Activated CD4-positive, CD25-positive, alpha-beta regulatory T cell treated with anti-CD3 and anti-CD28 coated beads, Interleukin-2, amount 50 U/mL, for 16 hours (primary cell): ENCODE results near the gene NAA80.
"Not testable (repeated sequence)": the region's sequence is repeated elsewhere in the genome, so short reads cannot be mapped to it uniquely, and the experiment has no call there.

Source experiments
- DNase-seq: peaks from one replicate; pipeline ENCODE4 v3.0.0-alpha.2; 2020; ENCODE audit warnings: low read depth, low spot score

Gene NAA80

GRCh38 chr3:50314816-50315215, 15.6 kb upstream of the NAA80 start:
- DNase-seq: no peak

GRCh38 chr3:50314342-50314741, 15.1 kb upstream of the NAA80 start:
- DNase-seq: no peak

GRCh38 chr3:50312041-50312440, 12.8 kb upstream of the NAA80 start:
- not testable (repeated sequence) for DNase-seq

- no peak for DNase-seq
Measured at GRCh38 chr3:50304601-50305000, 5.4 kb upstream of the NAA80 start.

GRCh38 chr3:50303013-50303815, 4.0 kb upstream of the NAA80 start, which contains the start of gene HYAL1:
HYAL1 (minus strand) TSS chr3:50303574; CDS start chr3:50302956, 618 bp downstream.
- DNase-seq: no peak

GRCh38 chr3:50302095-50303012, 3.1 kb upstream of the NAA80 start:
- no peak for DNase-seq

GRCh38 chr3:50300681-50301254, 1.6 kb upstream of the NAA80 start:
- DNase-seq: no peak

GRCh38 chr3:50299929-50300680, 900 bp upstream of the NAA80 start:
- no peak for DNase-seq

- DNase-seq: no peak
Measured at GRCh38 chr3:50299638-50299928, 378 bp upstream of the NAA80 start.

GRCh38 chr3:50297896-50298725, 1.1 kb downstream of the NAA80 start:
- no peak for DNase-seq

- DNase-seq: no peak
Measured at GRCh38 chr3:50297384-50297775, 1.8 kb downstream of the NAA80 start.

GRCh38 chr3:50296721-50297383, 2.4 kb downstream of the NAA80 start:
- DNase-seq: no peak

- no peak for DNase-seq
Measured at GRCh38 chr3:50295553-50296431, 3.4 kb downstream of the NAA80 start.

GRCh38 chr3:50294492-50295403, 4.5 kb downstream of the NAA80 start:
- DNase-seq: no peak

- DNase-seq: no peak
Measured at GRCh38 chr3:50294089-50294488, 5.1 kb downstream of the NAA80 start.

- no peak for DNase-seq
Measured at GRCh38 chr3:50293079-50293801, 6.0 kb downstream of the NAA80 start.
